Natural killer cell (primary cell): ENCODE measurements around the gene TMEM132D. TPM values are rescaled to one million over a fixed set of nuclear protein-coding genes. Genes with fewer than 3 reads are reported as not detected.

Experiments used
- ATAC-seq, 3 donors: fragments of 150-1000 bp in 2 of 3; fragments of 200-7000 bp in 1 of 3; cut with Tn5 transposase; 1 replicate in 1 of 3; 2 replicates in 2 of 3; pipeline ENCODE4 v1.10.0; 2021; ENCODE audit warnings: mild to moderate bottlenecking in 2 of 3, moderate library complexity in 2 of 3
- DNase-seq, 2 donors: peaks; one replicate each; pipeline versions ENCODE4 v3.0.0 to v3.0.0-alpha.2; 2013 to 2021; ENCODE audit warnings: mixed read lengths in 1 of 2
- H3K27ac ChIP-seq: one replicate; pipeline ENCODE4 v1.5.1; 2013; ENCODE audit warnings: mild to moderate bottlenecking, low read length
- H3K27me3 ChIP-seq: one replicate; pipeline ENCODE4 v1.6.1; 2013; ENCODE audit warnings: low read length; ENCODE audit not compliant: control insufficient read depth, insufficient read depth
- H3K36me3 ChIP-seq: one replicate; pipeline ENCODE4 v1.6.1; 2013; ENCODE audit warnings: low read length; ENCODE audit not compliant: control insufficient read depth, insufficient read depth
- H3K4me1 ChIP-seq: one replicate; pipeline ENCODE4 v1.6.1; 2013; ENCODE audit warnings: low read length; ENCODE audit not compliant: control insufficient read depth, insufficient read depth
- H3K4me3 ChIP-seq: one replicate; pipeline ENCODE4 v1.5.1; 2013; ENCODE audit warnings: low read length
- H3K9me3 ChIP-seq: one replicate; pipeline ENCODE4 v1.6.1; 2013; ENCODE audit warnings: low read length; ENCODE audit not compliant: control insufficient read depth, insufficient read depth
- H3K27ac Mint-ChIP-seq, 2 donors: one replicate each; pipeline ENCODE4 v1.8.0; 2022; ENCODE audit warnings: mild to moderate bottlenecking in 2 of 2, mixed read lengths in 2 of 2, moderate library complexity in 1 of 2
- H3K27me3 Mint-ChIP-seq, 2 donors: one replicate each; pipeline ENCODE4 v1.8.0; 2022; ENCODE audit warnings: low read depth in 2 of 2, mixed read lengths in 2 of 2
- H3K36me3 Mint-ChIP-seq: one replicate; pipeline ENCODE4 v1.8.0; 2022; ENCODE audit warnings: mixed read lengths
- H3K4me1 Mint-ChIP-seq, 2 donors: one replicate each; pipeline ENCODE4 v1.8.0; 2022; ENCODE audit warnings: mixed read lengths in 2 of 2
- H3K4me3 Mint-ChIP-seq: one replicate; pipeline ENCODE4 v1.8.0; 2022; ENCODE audit warnings: mild to moderate bottlenecking, moderate library complexity, mixed read lengths
- H3K9me3 Mint-ChIP-seq, 2 donors: one replicate each; pipeline ENCODE4 v1.8.0; 2022; ENCODE audit warnings: mixed read lengths in 2 of 2
- WGBS: methylation state at CpG from one replicate; pipeline ENCODE4 v1.1.7; 2013; ENCODE audit warnings: missing lambda C conversion rate; ENCODE audit not compliant: insufficient coverage; 5-methylcytosine and 5-hydroxymethylcytosine counted together
- intact Hi-C: fragments of 100-400 bp; cut with micrococcal nuclease; formaldehyde crosslinking; loops from one replicate; pipeline ENCODE4 v1.14.2; 2022
- total RNA-seq, 4 donors: library from RNA; stranded (reverse); fragments of 120-200 nt in 1 of 4; gene quantifications; one replicate each; pipeline versions ENCODE4 v1.2.3 to v1.2.4, GENCODE V29; 2013 to 2022
- TF ChIP-seq, protein P1 (sequence below): fragments of 200-600 bp; IDR thresholded peaks from one replicate; pipeline ENCODE4 v1.8.0; 2022; ENCODE audit warnings: antibody characterized with exemption

The TMEM132D gene
- total RNA-seq, 3 donors from 2014 or later (not counting 1 experiment from before 2014, with no cell fraction given) = not detected

DNA sequence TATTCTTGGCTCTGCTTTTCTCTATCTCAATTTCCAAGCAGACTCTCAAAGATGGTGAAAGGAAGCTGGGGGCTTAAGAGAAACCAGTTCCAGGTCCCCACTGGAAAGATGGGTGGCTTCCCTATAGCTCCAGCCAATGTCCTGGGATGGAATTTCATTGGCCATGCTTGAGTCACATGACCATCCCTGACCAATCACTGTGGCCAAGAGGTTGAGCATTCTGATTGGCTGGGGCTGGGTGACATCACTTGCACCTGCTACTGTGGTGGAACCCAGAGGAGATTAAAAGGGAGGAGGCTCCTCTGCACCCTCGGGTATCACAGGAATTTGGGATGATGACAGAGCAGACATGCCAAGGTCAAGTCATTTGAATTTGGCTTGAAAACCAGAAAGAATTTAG lies 436.5 kb downstream of the TMEM132D start:
- 72% methylated on average over 1 of the region's 1 CpG for WGBS

GRCh38 chr12:129466499-129466898 lies 437.3 kb downstream of the TMEM132D start:
- TF ChIP-seq, protein P1, sequence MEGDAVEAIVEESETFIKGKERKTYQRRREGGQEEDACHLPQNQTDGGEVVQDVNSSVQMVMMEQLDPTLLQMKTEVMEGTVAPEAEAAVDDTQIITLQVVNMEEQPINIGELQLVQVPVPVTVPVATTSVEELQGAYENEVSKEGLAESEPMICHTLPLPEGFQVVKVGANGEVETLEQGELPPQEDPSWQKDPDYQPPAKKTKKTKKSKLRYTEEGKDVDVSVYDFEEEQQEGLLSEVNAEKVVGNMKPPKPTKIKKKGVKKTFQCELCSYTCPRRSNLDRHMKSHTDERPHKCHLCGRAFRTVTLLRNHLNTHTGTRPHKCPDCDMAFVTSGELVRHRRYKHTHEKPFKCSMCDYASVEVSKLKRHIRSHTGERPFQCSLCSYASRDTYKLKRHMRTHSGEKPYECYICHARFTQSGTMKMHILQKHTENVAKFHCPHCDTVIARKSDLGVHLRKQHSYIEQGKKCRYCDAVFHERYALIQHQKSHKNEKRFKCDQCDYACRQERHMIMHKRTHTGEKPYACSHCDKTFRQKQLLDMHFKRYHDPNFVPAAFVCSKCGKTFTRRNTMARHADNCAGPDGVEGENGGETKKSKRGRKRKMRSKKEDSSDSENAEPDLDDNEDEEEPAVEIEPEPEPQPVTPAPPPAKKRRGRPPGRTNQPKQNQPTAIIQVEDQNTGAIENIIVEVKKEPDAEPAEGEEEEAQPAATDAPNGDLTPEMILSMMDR = no peak

More for the DNA sequence above, 436.5 kb downstream of the TMEM132D start:
- H3K27me3 Mint-ChIP-seq = peaks cover 6 to 8% of the 10 kb centered on the region in 2 donors
- Histone ChIP-seq H3K9me3 (no peaks in the 10 kb centered on the region), H3K27me3 (no peaks in the 10 kb centered on the region), H3K27ac (no peak overlapping the region), H3K36me3 (no peaks in the 10 kb centered on the region), H3K4me3 (no peak overlapping the region), H3K4me1 (no peaks in the 10 kb centered on the region)
- H3K36me3 Mint-ChIP-seq = no peaks in the 10 kb centered on the region
- no peaks in the 10 kb centered on the region for H3K4me1 Mint-ChIP-seq
- no peak overlapping the region for H3K4me3 Mint-ChIP-seq
- peaks cover 2 to 4% of the 10 kb centered on the region in 2 donors for H3K9me3 Mint-ChIP-seq
- DNase-seq = no peak
- no peak for ATAC-seq
- TF ChIP-seq, protein P1 = no peak
- intact Hi-C loops = no loop called here
- no peak overlapping the region for H3K27ac Mint-ChIP-seq

GRCh38 chr12:129459886-129460285 lies 443.9 kb downstream of the TMEM132D start:
- no peak overlapping the region for H3K27ac ChIP-seq
- ATAC-seq = no peak
- 84% methylated on average over 5 of the region's 5 CpGs for WGBS
- Mint-ChIP-seq H3K4me3 (no peak overlapping the region), H3K4me1 (no peaks in the 10 kb centered on the region), H3K27ac (no peak overlapping the region), H3K36me3 (no peaks in the 10 kb centered on the region), H3K9me3 (no peaks in the 10 kb centered on the region), H3K27me3 (peaks cover 0 to 6% of the 10 kb centered on the region in 2 donors)
- no peaks in the 10 kb centered on the region for H3K36me3 ChIP-seq
- intact Hi-C loops = no loop called here
- H3K27me3 ChIP-seq = no peaks in the 10 kb centered on the region
- no peaks in the 10 kb centered on the region for H3K4me1 ChIP-seq
- TF ChIP-seq, protein P1 = no peak
- no peak overlapping the region for H3K4me3 ChIP-seq
- no peaks in the 10 kb centered on the region for H3K9me3 ChIP-seq
- DNase-seq = no peak

More at GRCh38 chr12:129466499-129466898, 437.3 kb downstream of the TMEM132D start:
- H3K9me3 ChIP-seq = no peaks in the 10 kb centered on the region
- ATAC-seq (no peak), DNase-seq (no peak)
- no peaks in the 10 kb centered on the region for H3K36me3 ChIP-seq
- Mint-ChIP-seq H3K27ac (no peak overlapping the region), H3K4me3 (no peak overlapping the region), H3K36me3 (no peaks in the 10 kb centered on the region), H3K27me3 (peaks cover 4 to 6% of the 10 kb centered on the region in 2 donors), H3K9me3 (peaks cover 2 to 4% of the 10 kb centered on the region in 2 donors), H3K4me1 (no peaks in the 10 kb centered on the region)
- no peaks in the 10 kb centered on the region for H3K4me1 ChIP-seq
- H3K27ac ChIP-seq = no peak overlapping the region
- H3K4me3 ChIP-seq = no peak overlapping the region
- no peaks in the 10 kb centered on the region for H3K27me3 ChIP-seq
- intact Hi-C loops = no loop called here
- 80% methylated on average over 3 of the region's 3 CpGs for WGBS

GRCh38 chr12:129446696-129447095 lies 457.1 kb downstream of the TMEM132D start:
- 85% methylated on average over 6 of the region's 6 CpGs for WGBS
- no peaks in the 10 kb centered on the region for H3K9me3 Mint-ChIP-seq

More at GRCh38 chr12:129446696-129447095, 457.1 kb downstream of the TMEM132D start:
- DNase-seq = no peak
- Histone ChIP-seq H3K9me3 (no peaks in the 10 kb centered on the region), H3K27me3 (no peaks in the 10 kb centered on the region), H3K4me3 (no peak overlapping the region), H3K4me1 (no peaks in the 10 kb centered on the region), H3K36me3 (no peaks in the 10 kb centered on the region), H3K27ac (no peak overlapping the region)
- TF ChIP-seq, protein P1 = no peak
- Mint-ChIP-seq H3K27ac (no peak overlapping the region), H3K36me3 (no peaks in the 10 kb centered on the region), H3K27me3 (peaks cover 5 to 8% of the 10 kb centered on the region in 2 donors), H3K4me1 (no peaks in the 10 kb centered on the region), H3K4me3 (no peak overlapping the region)
- intact Hi-C loops = no loop called here
- ATAC-seq = no peak
